ENCODE results near the gene DBX2. TPM values are rescaled to one million over a fixed set of nuclear protein-coding genes. Genes with fewer than 3 reads are reported as not detected.

DBX2 gene
- total and polyA plus RNA-seq, 2 of the 4 experiments (the other 2 are of a cell fraction) = not detected

DNA sequence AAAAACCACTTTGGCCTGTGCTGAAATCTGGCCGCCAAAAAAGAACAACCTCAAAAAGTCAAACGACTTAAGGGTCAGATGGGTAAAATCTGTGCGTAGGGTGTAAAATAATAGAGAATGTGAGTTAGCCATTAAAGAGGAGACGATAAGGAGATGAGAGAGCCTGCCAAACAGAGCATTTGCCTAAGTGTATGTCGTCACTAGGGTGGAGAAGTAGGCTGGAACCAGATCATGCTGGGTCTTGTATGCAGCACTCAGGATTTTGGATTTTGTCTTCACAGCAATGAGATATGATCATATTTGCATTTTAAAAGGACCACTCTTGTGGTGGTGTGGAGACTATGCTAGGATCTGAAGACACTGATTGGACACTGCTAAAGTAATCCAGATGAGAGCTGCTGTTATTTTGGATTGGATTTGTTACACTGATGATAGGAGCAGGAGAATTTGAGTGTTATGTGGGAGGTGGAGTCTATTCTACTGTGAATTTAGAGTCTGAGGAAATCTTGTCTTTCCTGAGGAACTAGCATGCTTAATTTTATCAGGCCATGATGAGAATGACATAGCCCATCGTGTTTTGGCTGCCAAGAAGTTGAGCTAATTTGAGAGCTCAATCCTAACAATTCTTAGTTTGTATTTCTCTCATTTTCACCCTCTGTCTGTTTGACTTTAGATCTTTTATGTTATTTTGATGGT, 24.8 kb upstream of the DBX2 start:
- no peak overlapping the region for H3K4me3 ChIP-seq (ENCODE audit: insufficient read depth, low read depth, low read length)
- no peak overlapping the region for H3K9ac ChIP-seq (ENCODE audit: low read depth, low read length)
- no peak overlapping the region for H2BK15ac ChIP-seq (ENCODE audit: low read depth, low read length)
- no peak for TF ChIP-seq RCOR1 (IDR thresholded peaks at IDR 0.05; ENCODE audit: insufficient replicate concordance, low read length)
- no peak for TF ChIP-seq SMC3 (IDR thresholded peaks at IDR 0.05; ENCODE audit: low read depth, low read length)
- TF ChIP-seq FOS (IDR thresholded peaks at IDR 0.05; ENCODE audit: low read depth, low read length) = no peak
- no peak for TF ChIP-seq MAFK (IDR thresholded peaks at IDR 0.05; ENCODE audit: low read depth, low read length)
- TF ChIP-seq MAZ (IDR thresholded peaks at IDR 0.05; ENCODE audit: borderline replicate concordance, low read depth, low read length) = no peak
- WGBS, 2 experiments (ENCODE audit: extremely low coverage in 2 of 2, insufficient read length in 1 of 2) = no CpG with 5 or more reads among the region's 6 CpGs
- no peak overlapping the region for H3K56ac ChIP-seq (ENCODE audit: extremely low read depth, insufficient read depth, low read length)
- H3K27ac ChIP-seq (ENCODE audit: insufficient read depth, low read length) = no peak overlapping the region
- H3K4ac ChIP-seq (ENCODE audit: low read depth, low read length) = no peak overlapping the region
- no peak overlapping the region for H4K8ac ChIP-seq (ENCODE audit: low read depth in 2 of 2, low read length in 2 of 2)
- no peaks in the 10 kb centered on the region for H4K20me1 ChIP-seq (ENCODE audit: insufficient read depth, low read length)
- H2AK5ac ChIP-seq (ENCODE audit: low read depth, low read length) = no peak overlapping the region
- no peaks in the 10 kb centered on the region for H3K9me3 ChIP-seq (ENCODE audit: control insufficient read depth, insufficient read depth, low read length)
- BruUV-seq (replicated peaks) = no TSS peak
- H3K79me1 ChIP-seq (ENCODE audit: low read depth in 1 of 2, low read length in 2 of 2) = no peaks in the 10 kb centered on the region
- ChIA-PET CTCF (interaction anchor here (0.7 kb wide), 1 partner anchor 56 kb away, joined by 4 read pairs; no protein-coding TSS in a partner anchor), POLR2A (ENCODE audit: unreplicated experiment) (no interaction called here)
- dilution Hi-C loops (cut with HindIII; ENCODE audit: low sequenced_read_pairs, unreplicated experiment) = no loop called here
- H3K9me1 ChIP-seq (ENCODE audit: insufficient read depth, low read length) = no peaks in the 10 kb centered on the region
- H2BK20ac ChIP-seq (ENCODE audit: low read depth, low read length) = no peak overlapping the region
- H2BK120ac ChIP-seq (ENCODE audit: low read depth, low read length) = no peak overlapping the region
- no peak overlapping the region for H4K5ac ChIP-seq (ENCODE audit: low read depth, low read length)
- in situ Hi-C loops (cut with MboI; ENCODE audit: low sequenced_read_pairs) = no loop called here
- no peaks in the 10 kb centered on the region for H3K27me3 ChIP-seq (ENCODE audit: control insufficient read depth, insufficient read depth, low read length)
- ATAC-seq (ENCODE audit: low read depth) = no peak
- no peaks in the 10 kb centered on the region for H3K36me3 ChIP-seq (ENCODE audit: control insufficient read depth, insufficient read depth, low read length)
- no peak overlapping the region for H2AK9ac ChIP-seq (replicated peaks; ENCODE audit: low read depth, low read length, poor library complexity)
- no peak overlapping the region for H3K14ac ChIP-seq (replicated peaks; ENCODE audit: low read depth, low read length)
- no peak overlapping the region for H4K91ac ChIP-seq (ENCODE audit: insufficient read depth, low read depth, low read length)
- no peaks in the 10 kb centered on the region for H3K4me1 ChIP-seq (ENCODE audit: control insufficient read depth, insufficient read depth, low read length)
- no peak overlapping the region for H2BK5ac ChIP-seq (ENCODE audit: low read depth, low read length, poor library complexity, severe bottlenecking)
- H3K18ac ChIP-seq (ENCODE audit: low read depth, low read length) = no peak overlapping the region
- no peak for DNase-seq
- no peak overlapping the region for H3K4me2 ChIP-seq (ENCODE audit: low read depth, low read length)
- intact Hi-C loops (cut with micrococcal nuclease) = no loop called here
- H3K23ac ChIP-seq (ENCODE audit: low read depth, low read length) = no peak overlapping the region
- no peak overlapping the region for H2AFZ ChIP-seq (replicated peaks; ENCODE audit: low read length, poor library complexity)

Data from IMR-90 (cell line).